GM06990 (cell line): ENCODE results near the gene NOS1.

ENCODE experiments used
- DNase-seq: peaks from one replicate; pipeline ENCODE4 v3.0.0-alpha.2; 2011; ENCODE audit not compliant: insufficient read length; ENCODE audit errors: extremely low read depth
- H3K27me3 ChIP-seq: replicated peaks from 2 replicates; pipeline ENCODE4 v1.6.0; 2011; ENCODE audit warnings: low read length; ENCODE audit not compliant: control insufficient read depth, insufficient read depth
- H3K36me3 ChIP-seq: 2 replicates; pipeline ENCODE4 v1.5.1; 2011; ENCODE audit warnings: low read length; ENCODE audit not compliant: control insufficient read depth, insufficient read depth
- H3K4me3 ChIP-seq: replicated peaks from 2 replicates; pipeline ENCODE4 v1.5.1; 2011; ENCODE audit warnings: low read depth, mild to moderate bottlenecking, control low read depth, low read length
- TF ChIP-seq, protein P1 (sequence below): IDR thresholded peaks from 2 replicates; pipeline ENCODE4 v1.5.1; 2011; ENCODE audit warnings: low read length, control low read depth, mild to moderate bottlenecking, inconsistent platforms; ENCODE audit not compliant: insufficient read depth, poor library complexity, severe bottlenecking

NOS1 gene

DNA sequence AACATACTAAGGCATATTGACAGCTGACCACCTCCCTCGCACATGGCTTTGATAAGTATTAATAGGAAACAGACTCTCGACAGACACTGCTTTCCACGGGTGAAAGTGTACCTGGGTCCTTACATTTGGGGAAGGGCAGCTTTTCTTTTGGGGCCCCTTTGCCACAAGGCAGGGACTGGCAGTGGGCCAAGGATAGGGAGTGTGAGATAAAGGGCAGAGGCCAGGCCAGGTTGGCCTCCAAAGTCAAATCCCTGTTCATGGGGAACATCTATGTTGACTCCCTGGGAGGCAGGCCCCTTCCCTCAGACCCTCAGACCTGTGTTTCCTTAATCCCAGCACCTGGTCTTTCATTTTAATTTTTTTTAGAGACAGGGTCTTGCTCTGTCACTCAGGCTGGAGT, 151.8 kb downstream of the NOS1 start:
- no peak for DNase-seq
- H3K4me3 ChIP-seq, result no peak overlapping the region
- no peaks in the 10 kb centered on the region for H3K36me3 ChIP-seq
- peaks cover 1% of the 10 kb centered on the region; the same call in 1 of the 2 replicates for H3K27me3 ChIP-seq
- TF ChIP-seq, protein P1, sequence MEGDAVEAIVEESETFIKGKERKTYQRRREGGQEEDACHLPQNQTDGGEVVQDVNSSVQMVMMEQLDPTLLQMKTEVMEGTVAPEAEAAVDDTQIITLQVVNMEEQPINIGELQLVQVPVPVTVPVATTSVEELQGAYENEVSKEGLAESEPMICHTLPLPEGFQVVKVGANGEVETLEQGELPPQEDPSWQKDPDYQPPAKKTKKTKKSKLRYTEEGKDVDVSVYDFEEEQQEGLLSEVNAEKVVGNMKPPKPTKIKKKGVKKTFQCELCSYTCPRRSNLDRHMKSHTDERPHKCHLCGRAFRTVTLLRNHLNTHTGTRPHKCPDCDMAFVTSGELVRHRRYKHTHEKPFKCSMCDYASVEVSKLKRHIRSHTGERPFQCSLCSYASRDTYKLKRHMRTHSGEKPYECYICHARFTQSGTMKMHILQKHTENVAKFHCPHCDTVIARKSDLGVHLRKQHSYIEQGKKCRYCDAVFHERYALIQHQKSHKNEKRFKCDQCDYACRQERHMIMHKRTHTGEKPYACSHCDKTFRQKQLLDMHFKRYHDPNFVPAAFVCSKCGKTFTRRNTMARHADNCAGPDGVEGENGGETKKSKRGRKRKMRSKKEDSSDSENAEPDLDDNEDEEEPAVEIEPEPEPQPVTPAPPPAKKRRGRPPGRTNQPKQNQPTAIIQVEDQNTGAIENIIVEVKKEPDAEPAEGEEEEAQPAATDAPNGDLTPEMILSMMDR, result no peak

DNA sequence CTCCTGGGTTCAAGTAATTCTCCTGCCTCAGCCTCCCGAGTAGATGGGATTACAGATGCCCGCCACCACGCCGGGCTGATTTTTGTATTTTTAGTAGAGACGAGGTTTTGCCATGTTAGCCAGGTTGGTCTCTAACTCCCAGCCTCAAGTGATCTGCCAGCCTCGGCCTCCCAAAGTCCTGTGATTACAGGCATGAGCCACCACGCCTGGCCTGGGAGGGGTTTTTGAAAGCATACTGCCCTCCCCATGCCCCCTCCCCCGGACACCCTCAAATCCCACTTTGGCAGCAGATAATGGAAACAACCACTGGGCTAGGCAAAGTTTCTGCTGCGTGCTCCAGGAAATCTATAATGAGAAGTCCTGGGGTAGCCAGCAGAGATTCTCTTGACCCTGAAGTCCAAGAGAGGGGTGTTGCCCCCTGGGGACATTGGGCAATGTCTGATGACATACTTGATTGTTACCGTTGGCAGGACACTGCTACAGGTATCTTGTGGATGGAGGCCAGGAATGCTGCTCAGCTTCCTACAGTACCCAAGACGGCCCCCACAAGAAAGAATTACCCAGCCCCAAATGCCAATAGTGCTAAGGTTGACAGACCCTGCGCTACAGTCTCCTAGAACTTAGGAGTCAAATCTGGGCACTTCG, 152.5 kb downstream of the NOS1 start:
- Histone ChIP-seq H3K27me3 (peaks cover 1% of the 10 kb centered on the region; the same call in 1 of the 2 replicates), H3K36me3 (no peaks in the 10 kb centered on the region), H3K4me3 (no peak overlapping the region)
- DNase-seq, result no peak
- TF ChIP-seq, protein P1, result no peak

DNA sequence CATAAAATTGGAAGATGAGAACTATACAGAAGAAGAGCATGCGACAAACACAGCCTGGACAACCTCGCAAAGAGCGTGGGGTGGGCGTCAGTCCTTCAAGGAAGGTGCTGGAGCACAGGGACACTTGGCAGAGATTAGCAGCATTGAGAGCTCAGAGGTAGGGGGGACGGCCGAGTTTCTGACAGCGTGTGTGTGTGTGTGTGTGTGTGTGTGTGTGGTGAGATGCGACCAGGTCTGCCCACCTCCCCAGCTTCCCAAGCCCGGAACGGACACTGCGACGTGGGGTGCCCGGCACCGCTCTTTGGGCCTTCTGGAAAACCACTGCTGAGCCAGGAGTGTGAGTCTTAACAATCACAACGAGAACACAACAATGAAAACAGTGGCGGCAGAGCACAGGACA, 153.2 kb downstream of the NOS1 start:
- TF ChIP-seq, protein P1, result no peak
- Histone ChIP-seq H3K36me3 (no peaks in the 10 kb centered on the region), H3K4me3 (no peak overlapping the region), H3K27me3 (peaks cover 1% of the 10 kb centered on the region; the same call in 1 of the 2 replicates)
- DNase-seq, result no peak

GRCh38 chr12:117207675-117208074, 153.8 kb downstream of the NOS1 start:
- Histone ChIP-seq H3K36me3 (no peaks in the 10 kb centered on the region), H3K4me3 (no peak overlapping the region), H3K27me3 (peaks cover 1% of the 10 kb centered on the region; the same call in 1 of the 2 replicates)
- no peak for DNase-seq
- TF ChIP-seq, protein P1, result no peak

- Histone ChIP-seq H3K27me3 (peaks cover 1% of the 10 kb centered on the region; the same call in 1 of the 2 replicates), H3K4me3 (no peak overlapping the region), H3K36me3 (no peaks in the 10 kb centered on the region)
- no peak for DNase-seq
- TF ChIP-seq, protein P1, result no peak
These were observed 158.9 kb downstream of the NOS1 start for GRCh38 chr12:117202556-117202955.
